HG03196 (cell line): ENCODE results near the gene TUBA4A.
"Not testable (repeated sequence)": the region's sequence is repeated elsewhere in the genome, so short reads cannot be mapped to it uniquely, and the experiment has no call there.

ENCODE experiments used
- ATAC-seq: cut with Tn5 transposase; IDR thresholded peaks from one replicate; pipeline ENCODE4 v1.9.1; 2021; ENCODE audit not compliant: unreplicated experiment

The TUBA4A gene

GRCh38 chr2:219269362-219270054 is 15.8 kb upstream of the TUBA4A start:
- no peak for ATAC-seq

- no peak for ATAC-seq
Measured at GRCh38 chr2:219268294-219268693, 14.6 kb upstream of the TUBA4A start.

GRCh38 chr2:219266886-219267285 is 13.2 kb upstream of the TUBA4A start:
- ATAC-seq: no peak

- no peak for ATAC-seq
Measured at GRCh38 chr2:219266232-219266631, 12.5 kb upstream of the TUBA4A start.

- no peak for ATAC-seq
Measured at GRCh38 chr2:219261024-219261855, 7.5 kb upstream of the TUBA4A start.

- ATAC-seq: not testable (repeated sequence)
Measured at GRCh38 chr2:219258942-219259341, 5.2 kb upstream of the TUBA4A start.

GRCh38 chr2:219254590-219255201 is 978 bp upstream of the TUBA4A start:
- ATAC-seq: peak; percentile 17

GRCh38 chr2:219252900-219253752 is 592 bp downstream of the TUBA4A start, which contains the start of gene TUBA4B:
TSS of gene TUBA4B (plus strand) at chr2:219253243. CDS start at chr2:219253408, 165 bp downstream.
- ATAC-seq: no peak

- no peak for ATAC-seq
Measured at GRCh38 chr2:219252570-219252899, 1.2 kb downstream of the TUBA4A start.

GRCh38 chr2:219252084-219252483 is 1.6 kb downstream of the TUBA4A start:
- no peak for ATAC-seq

- no peak for ATAC-seq
Measured at GRCh38 chr2:219251656-219252055, 2.1 kb downstream of the TUBA4A start.

GRCh38 chr2:219250049-219250781 is 3.5 kb downstream of the TUBA4A start:
- ATAC-seq: no peak

- peak; percentile 41 for ATAC-seq
Measured at GRCh38 chr2:219249203-219249980, 4.3 kb downstream of the TUBA4A start.

- ATAC-seq: no peak
Measured at GRCh38 chr2:219248845-219249202, 4.9 kb downstream of the TUBA4A start.

- no peak for ATAC-seq
Measured at GRCh38 chr2:219247678-219248642, 5.8 kb downstream of the TUBA4A start.

- ATAC-seq: no peak
Measured at GRCh38 chr2:219246559-219246958, 7.2 kb downstream of the TUBA4A start.

- ATAC-seq: no peak
Measured at GRCh38 chr2:219245899-219246230, 7.9 kb downstream of the TUBA4A start.

- peak; percentile 59 for ATAC-seq
Measured at GRCh38 chr2:219245148-219245898, 8.4 kb downstream of the TUBA4A start, which contains the start of the genes GLB1L and STK16. TSS of gene GLB1L (minus strand) at chr2:219245444. CDS start at chr2:219243573, 1,871 bp downstream. TSS of gene STK16 (plus strand) at chr2:219245479. CDS start at chr2:219246000, 521 bp downstream.
